ENCODE measurements around the gene GTF2IRD1.

DNA sequence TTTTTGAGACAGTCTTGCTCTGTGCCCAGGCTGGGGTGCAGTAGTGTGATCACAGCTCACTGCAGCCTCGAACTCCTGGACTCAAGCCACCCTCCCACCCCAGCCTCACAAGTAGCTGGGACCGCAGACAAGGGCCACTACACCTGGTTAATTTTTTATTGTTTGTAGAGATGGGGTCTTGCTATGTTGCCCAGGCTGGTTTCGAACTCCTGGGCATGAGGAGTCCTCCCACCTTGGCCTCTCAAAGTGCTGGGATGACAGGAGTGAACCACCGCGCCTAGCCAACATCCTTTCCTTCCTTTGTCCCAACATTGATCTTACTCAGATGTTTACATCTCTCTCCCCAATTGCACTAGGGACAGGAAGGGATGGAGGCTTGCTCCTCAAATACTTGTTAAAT, 3.3 kb downstream of the GTF2IRD1 start:
- TF ChIP-seq, protein P1, sequence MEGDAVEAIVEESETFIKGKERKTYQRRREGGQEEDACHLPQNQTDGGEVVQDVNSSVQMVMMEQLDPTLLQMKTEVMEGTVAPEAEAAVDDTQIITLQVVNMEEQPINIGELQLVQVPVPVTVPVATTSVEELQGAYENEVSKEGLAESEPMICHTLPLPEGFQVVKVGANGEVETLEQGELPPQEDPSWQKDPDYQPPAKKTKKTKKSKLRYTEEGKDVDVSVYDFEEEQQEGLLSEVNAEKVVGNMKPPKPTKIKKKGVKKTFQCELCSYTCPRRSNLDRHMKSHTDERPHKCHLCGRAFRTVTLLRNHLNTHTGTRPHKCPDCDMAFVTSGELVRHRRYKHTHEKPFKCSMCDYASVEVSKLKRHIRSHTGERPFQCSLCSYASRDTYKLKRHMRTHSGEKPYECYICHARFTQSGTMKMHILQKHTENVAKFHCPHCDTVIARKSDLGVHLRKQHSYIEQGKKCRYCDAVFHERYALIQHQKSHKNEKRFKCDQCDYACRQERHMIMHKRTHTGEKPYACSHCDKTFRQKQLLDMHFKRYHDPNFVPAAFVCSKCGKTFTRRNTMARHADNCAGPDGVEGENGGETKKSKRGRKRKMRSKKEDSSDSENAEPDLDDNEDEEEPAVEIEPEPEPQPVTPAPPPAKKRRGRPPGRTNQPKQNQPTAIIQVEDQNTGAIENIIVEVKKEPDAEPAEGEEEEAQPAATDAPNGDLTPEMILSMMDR (IDR thresholded peaks at IDR 0.05; ENCODE audit: low read length), result no peak
- no peak for TF ChIP-seq EZH2 (IDR thresholded peaks at IDR 0.05; ENCODE audit: borderline replicate concordance, low read length)
